NOMO-1 treated with dmso at 0.1 percent for 144 hours (cell line): ENCODE results near the gene KLF6.
"Not testable (repeated sequence)": the region's sequence is repeated elsewhere in the genome, so short reads cannot be mapped to it uniquely, and the experiment has no call there.

Experiments
- DNase-seq: peaks from one replicate; lab custom pipeline; 2025; ENCODE audit not compliant: unreplicated experiment; lab: John Stamatoyannopoulos, UW

Gene KLF6

GRCh38 chr10:3734111-3734510, 50.9 kb downstream of the KLF6 start:
- no peak for DNase-seq

DNA sequence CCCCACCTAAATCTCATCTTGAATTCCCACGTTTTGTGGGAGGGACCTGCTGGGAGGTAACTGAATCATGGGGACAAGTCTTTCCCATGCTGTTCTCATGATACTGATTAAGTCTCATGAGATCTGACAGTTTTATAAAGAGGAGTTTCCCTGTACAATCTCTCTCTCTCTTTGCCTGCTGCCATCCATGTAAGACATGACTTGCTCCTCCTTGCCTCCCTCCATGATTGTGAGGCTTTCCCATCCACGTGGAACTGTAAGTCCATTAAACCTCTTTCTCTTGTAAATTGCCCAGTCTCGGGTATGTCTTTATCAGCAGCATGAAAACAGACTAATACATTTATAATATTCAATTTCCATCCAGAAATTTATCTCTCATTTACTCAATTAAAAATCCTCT, 52.8 kb downstream of the KLF6 start:
- not testable (repeated sequence) for DNase-seq

- no peak for DNase-seq
These were observed 55.5 kb downstream of the KLF6 start for GRCh38 chr10:3729397-3729976.

DNA sequence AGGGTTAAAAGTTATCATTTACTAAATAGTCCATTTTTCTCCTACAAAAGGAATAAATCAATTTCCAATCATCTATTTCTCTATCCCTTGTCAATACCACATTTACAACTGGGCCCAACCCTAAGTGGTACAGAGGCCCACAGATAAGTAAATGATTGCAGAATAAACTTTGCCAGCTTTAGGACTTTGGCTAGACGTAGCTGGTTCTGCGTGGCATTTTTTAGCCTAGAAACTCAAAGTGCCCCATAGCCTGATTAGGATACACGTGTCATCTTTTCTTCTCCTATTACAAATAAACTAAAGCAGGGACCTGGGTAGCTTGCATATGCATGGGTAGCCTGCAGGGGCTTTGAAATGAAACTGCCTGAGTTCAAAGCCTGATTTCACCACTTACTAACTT, 56.4 kb downstream of the KLF6 start:
- DNase-seq, result no peak

DNA sequence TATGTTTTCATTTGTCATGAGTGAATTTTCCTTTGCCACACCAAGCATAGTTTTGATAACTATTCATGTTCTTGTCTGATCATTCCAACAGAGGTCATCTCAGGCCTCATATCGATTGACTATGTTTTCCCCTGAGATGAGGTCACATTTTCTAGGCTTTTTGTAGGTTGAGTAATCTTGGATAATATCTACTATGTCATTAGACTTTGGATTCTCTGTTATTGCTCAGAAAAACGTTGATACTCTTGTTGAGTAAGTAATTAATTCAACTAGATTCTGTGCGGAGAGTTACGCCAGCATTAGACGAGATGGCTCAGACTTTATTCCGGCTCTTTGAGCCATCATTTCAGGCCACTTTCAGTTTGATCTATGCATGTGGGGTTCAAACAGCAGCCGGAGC, 57.7 kb downstream of the KLF6 start:
- no peak for DNase-seq
